PC-3 (cell line): ENCODE measurements around the gene KCNQ2. TPM values are rescaled to one million over a fixed set of nuclear protein-coding genes. Genes with fewer than 3 reads are reported as not detected.
A peak's percentile ranks its signal among the peaks of the same experiment; 100 is the strongest.

Source experiments
- ATAC-seq: fragments of 200-7000 bp; cut with Tn5 transposase; 2 replicates; pipeline ENCODE4 v1.9.1; 2020; ENCODE audit warnings: mild to moderate bottlenecking, moderate library complexity
- BruUV-seq: library from RNA; stranded (reverse); fragments of 400-500 nt; replicated peaks from 2 replicates; lab custom pipeline; 2021; lab: Mats Ljungman, UMichigan
- CTCF ChIA-PET: fragments of 300-600 bp; sonication (Branson Sonifier 250); formaldehyde crosslinking; loops from one replicate; lab custom pipeline; 2022; ENCODE audit warnings: antibody characterized with exemption; lab: Charles Lee
- POLR2A ChIA-PET: fragments of 300-600 bp; sonication (Branson Sonifier 250); formaldehyde crosslinking; loops from one replicate; lab custom pipeline; 2022; ENCODE audit warnings: antibody characterized with exemption; ENCODE audit not compliant: unreplicated experiment; lab: Charles Lee
- DNase-seq: peaks from one replicate; pipeline ENCODE4 v3.0.0-alpha.2; 2015
- H2AFZ ChIP-seq: fragments of 300-600 bp; sonication (generic); 2 replicates; pipeline ENCODE4 v1.6.0; 2016; ENCODE audit warnings: antibody characterized with exemption, low read length
- H3F3A ChIP-seq: fragments of 300-600 bp; sonication (generic); one replicate; pipeline ENCODE4 v1.6.0; 2017; ENCODE audit warnings: antibody characterized with exemption, low read length, control low read depth, mild to moderate bottlenecking; ENCODE audit not compliant: unreplicated experiment
- H3K27ac ChIP-seq: fragments of 300-600 bp; sonication (generic); 2 replicates; pipeline ENCODE4 v1.5.1; 2016; ENCODE audit warnings: mild to moderate bottlenecking, low read length
- H3K27me3 ChIP-seq: fragments of 300-600 bp; sonication (generic); 2 replicates; pipeline ENCODE4 v1.6.1; 2016; ENCODE audit warnings: low read length, mixed read lengths
- H3K36me3 ChIP-seq: fragments of 300-600 bp; sonication (generic); 2 replicates; pipeline ENCODE4 v1.6.1; 2016; ENCODE audit warnings: low read depth, mixed run types, low read length, mixed read lengths
- H3K4me1 ChIP-seq: fragments of 300-600 bp; sonication (generic); 2 replicates; pipeline ENCODE4 v1.5.1; 2016; ENCODE audit warnings: low read length; ENCODE audit not compliant: insufficient read depth
- H3K4me2 ChIP-seq: fragments of 300-600 bp; sonication (generic); 2 replicates; pipeline ENCODE4 v1.6.0; 2016; ENCODE audit warnings: low read length
- H3K4me3 ChIP-seq: fragments of 300-600 bp; sonication (generic); 2 replicates; pipeline ENCODE4 v1.5.1; 2016; ENCODE audit warnings: mild to moderate bottlenecking, low read length, mixed read lengths
- H3K79me2 ChIP-seq: fragments of 300-600 bp; sonication (generic); 2 replicates; pipeline ENCODE4 v1.6.1; 2017; ENCODE audit warnings: low read length, mixed read lengths
- H3K9ac ChIP-seq: fragments of 300-600 bp; sonication (generic); 2 replicates; pipeline ENCODE4 v1.6.0; 2016; ENCODE audit warnings: mild to moderate bottlenecking, low read length
- H3K9me2 ChIP-seq: fragments of 300-600 bp; sonication (generic); replicated peaks from 2 replicates; pipeline ENCODE4 v1.6.1; 2016; ENCODE audit warnings: mixed run types, low read length, mixed read lengths
- H3K9me3 ChIP-seq: fragments of 300-600 bp; sonication (generic); 2 replicates; pipeline ENCODE4 v1.6.1; 2016; ENCODE audit warnings: low read length, mixed read lengths
- H4K20me1 ChIP-seq: fragments of 300-600 bp; sonication (generic); 2 replicates; pipeline ENCODE4 v1.6.1; 2016; ENCODE audit warnings: low read length, mixed read lengths
- CTCF ChIP-seq: fragments of 300-600 bp; sonication (generic); conservative IDR thresholded peaks from 2 replicates; pipeline ENCODE4 v1.5.1; 2017; ENCODE audit warnings: antibody characterized with exemption, low read depth, mild to moderate bottlenecking, low read length
- EZH2 ChIP-seq: fragments of 300-600 bp; sonication (generic); IDR thresholded peaks from one replicate; pipeline ENCODE4 v1.6.1; 2017; ENCODE audit warnings: antibody characterized with exemption, mild to moderate bottlenecking, low read length; ENCODE audit not compliant: unreplicated experiment
- EZH2phosphoT487 ChIP-seq: fragments of 300-600 bp; sonication (generic); IDR thresholded peaks from 2 replicates; pipeline ENCODE4 v1.6.1; 2018; ENCODE audit warnings: mild to moderate bottlenecking, antibody characterized with exemption, low read length, borderline replicate concordance
- intact Hi-C: fragments of 100-400 bp; cut with micrococcal nuclease; formaldehyde crosslinking; loops from 2 replicates; pipeline ENCODE4 v1.9.0; 2023
- total RNA-seq: library from RNA; depleted of rRNA; stranded (reverse); fragments of >200 nt; gene quantifications from 2 replicates; pipeline ENCODE4 v1.2.3, GENCODE V29; 2014

The KCNQ2 gene
- total RNA-seq, 1 experiment from 2014 or later: not detected

GRCh38 chr20:63359164-63359934 is 113.1 kb downstream of the KCNQ2 start:
- no peaks in the 10 kb centered on the region for H3K79me2 ChIP-seq
- ATAC-seq (no peak), DNase-seq (no peak)
- H3F3A ChIP-seq: no peaks in the 10 kb centered on the region
- H4K20me1 ChIP-seq: no peaks in the 10 kb centered on the region
- no peak overlapping the region for H3K9ac ChIP-seq
- H2AFZ ChIP-seq: no peak overlapping the region
- BruUV-seq: no TSS peak
- no peaks in the 10 kb centered on the region for H3K9me2 ChIP-seq
- no peaks in the 10 kb centered on the region for H3K4me1 ChIP-seq
- H3K27me3 ChIP-seq: 0 out of 2 replicates have a peak, but pooled peaks cover 4% of the 10 kb centered on the region
- H3K36me3 ChIP-seq: no peaks in the 10 kb centered on the region
- H3K27ac ChIP-seq: no peak overlapping the region
- H3K4me3 ChIP-seq: no peak overlapping the region
- H3K9me3 ChIP-seq: no peaks in the 10 kb centered on the region
- POLR2A ChIA-PET: no interaction called here
- CTCF ChIA-PET: no interaction called here
- intact Hi-C loops: no loop called here
- TF ChIP-seq EZH2 (no peak), EZH2phosphoT487 (no peak), CTCF (no peak)
- H3K4me2 ChIP-seq: no peak overlapping the region

- Histone ChIP-seq H3K27ac (no peak overlapping the region), H3K4me2 (no peak overlapping the region), H2AFZ (no peak overlapping the region), H3K4me3 (no peak overlapping the region), H4K20me1 (no peaks in the 10 kb centered on the region), H3K79me2 (no peaks in the 10 kb centered on the region), H3K9me2 (no peaks in the 10 kb centered on the region), H3K36me3 (no peaks in the 10 kb centered on the region), H3K9ac (no peak overlapping the region), H3K4me1 (no peaks in the 10 kb centered on the region), H3F3A (no peaks in the 10 kb centered on the region), H3K27me3 (0 out of 2 replicates have a peak, but pooled peaks cover 4% of the 10 kb centered on the region), H3K9me3 (no peaks in the 10 kb centered on the region)
- CTCF ChIA-PET: no interaction called here
- BruUV-seq: no TSS peak
- POLR2A ChIA-PET: no interaction called here
- 0 out of 2 replicates have a peak, but pooled peaks have one; percentile 13 for ATAC-seq
- no peak for DNase-seq
- TF ChIP-seq EZH2: no peak
- TF ChIP-seq CTCF: no peak
- TF ChIP-seq EZH2phosphoT487: no peak
- intact Hi-C loops: no loop called here
Measured at GRCh38 chr20:63357921-63358905, 114.2 kb downstream of the KCNQ2 start.
